ENCODE measurements around the gene SLC1A3.
"Not testable (repeated sequence)": the region's sequence is repeated elsewhere in the genome, so short reads cannot be mapped to it uniquely, and the experiment has no call there.

The SLC1A3 gene

GRCh38 chr5:36631620-36632362 lies 25.4 kb downstream of the SLC1A3 start:
- DNase-seq = no peak

- no peak for DNase-seq
Measured at GRCh38 chr5:36632363-36632664, 25.9 kb downstream of the SLC1A3 start.

GRCh38 chr5:36635721-36636390 lies 29.4 kb downstream of the SLC1A3 start:
- DNase-seq = no peak

- DNase-seq = no peak
Measured at GRCh38 chr5:36637101-36637500, 30.7 kb downstream of the SLC1A3 start.

GRCh38 chr5:36637516-36637915 lies 31.1 kb downstream of the SLC1A3 start:
- DNase-seq = no peak

GRCh38 chr5:36638056-36638455 lies 31.6 kb downstream of the SLC1A3 start:
- DNase-seq = no peak

GRCh38 chr5:36640949-36641348 lies 34.5 kb downstream of the SLC1A3 start:
- DNase-seq = no peak

GRCh38 chr5:36641431-36641830 lies 35.0 kb downstream of the SLC1A3 start:
- no peak for DNase-seq

- no peak for DNase-seq
Measured at GRCh38 chr5:36642089-36642488, 35.7 kb downstream of the SLC1A3 start.

GRCh38 chr5:36643162-36643561 lies 36.8 kb downstream of the SLC1A3 start:
- no peak for DNase-seq

- DNase-seq = not testable (repeated sequence)
Measured at GRCh38 chr5:36643841-36644240, 37.4 kb downstream of the SLC1A3 start.

GRCh38 chr5:36644727-36645126 lies 38.3 kb downstream of the SLC1A3 start:
- no peak for DNase-seq

- no peak for DNase-seq
Measured at GRCh38 chr5:36646100-36646499, 39.7 kb downstream of the SLC1A3 start.

GRCh38 chr5:36646507-36647023 lies 40.2 kb downstream of the SLC1A3 start:
- DNase-seq = no peak

- no peak for DNase-seq
Measured at GRCh38 chr5:36647046-36647445, 40.6 kb downstream of the SLC1A3 start.

GRCh38 chr5:36648426-36648825 lies 42.0 kb downstream of the SLC1A3 start:
- DNase-seq = no peak

- no peak for DNase-seq
Measured at GRCh38 chr5:36651761-36652685, 45.6 kb downstream of the SLC1A3 start.

GRCh38 chr5:36653044-36653705 lies 46.8 kb downstream of the SLC1A3 start:
- no peak for DNase-seq

- no peak for DNase-seq
Measured at GRCh38 chr5:36654564-36654963, 48.2 kb downstream of the SLC1A3 start.

GRCh38 chr5:36655161-36655560 lies 48.8 kb downstream of the SLC1A3 start:
- no peak for DNase-seq

GRCh38 chr5:36656556-36656955 lies 50.1 kb downstream of the SLC1A3 start:
- DNase-seq = no peak

- DNase-seq = no peak
Measured at GRCh38 chr5:36657563-36657995, 51.2 kb downstream of the SLC1A3 start.

Measured in NCI-H1105 (cell line).